NCI-H187 treated with DMSO at 0.1 percent for 48 hours (cell line): ENCODE data around the gene MGAT5.

Experiments used
- DNase-seq: peaks from one replicate; lab custom pipeline; 2025; lab: John Stamatoyannopoulos, UW

The MGAT5 gene

DNA sequence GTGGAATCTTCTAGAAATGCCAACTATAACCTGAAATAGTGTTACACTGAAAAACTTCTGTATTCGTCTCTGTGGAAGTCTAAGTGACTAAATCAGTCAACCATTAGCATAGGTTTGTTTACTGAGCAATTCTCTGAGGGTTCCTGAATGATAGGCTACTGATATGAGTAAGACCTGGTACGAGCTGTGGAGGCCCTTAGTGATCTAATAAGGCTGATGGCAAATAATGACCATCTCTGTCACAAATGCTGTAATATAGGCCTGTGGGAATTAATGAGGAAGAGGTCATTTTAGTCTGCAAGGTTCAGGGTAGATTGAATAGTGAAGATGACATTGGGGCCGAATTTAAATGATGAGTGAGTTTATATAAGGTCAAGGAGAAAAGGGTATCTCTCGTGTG, 82.5 kb downstream of the MGAT5 start:
- DNase-seq: no peak

DNA sequence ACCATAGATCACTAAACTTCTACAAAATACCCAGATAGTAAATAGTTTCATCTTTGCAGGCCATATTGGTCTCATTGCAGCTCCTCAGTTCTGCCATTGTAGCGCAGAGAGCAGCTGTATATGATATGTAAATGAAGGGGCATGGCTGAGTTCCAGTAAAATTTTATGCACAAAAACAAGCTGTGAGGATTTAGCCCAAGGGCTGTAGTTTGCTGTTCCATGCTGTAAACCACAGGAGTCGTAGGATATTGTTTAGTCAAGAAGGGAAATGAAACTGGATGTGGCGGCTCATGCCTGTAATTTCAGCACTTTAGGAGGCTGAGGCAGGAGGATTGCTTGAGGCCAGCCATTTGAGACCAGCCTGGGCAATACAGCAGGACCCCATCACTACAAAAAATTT, 83.0 kb downstream of the MGAT5 start:
- DNase-seq: no peak

DNA sequence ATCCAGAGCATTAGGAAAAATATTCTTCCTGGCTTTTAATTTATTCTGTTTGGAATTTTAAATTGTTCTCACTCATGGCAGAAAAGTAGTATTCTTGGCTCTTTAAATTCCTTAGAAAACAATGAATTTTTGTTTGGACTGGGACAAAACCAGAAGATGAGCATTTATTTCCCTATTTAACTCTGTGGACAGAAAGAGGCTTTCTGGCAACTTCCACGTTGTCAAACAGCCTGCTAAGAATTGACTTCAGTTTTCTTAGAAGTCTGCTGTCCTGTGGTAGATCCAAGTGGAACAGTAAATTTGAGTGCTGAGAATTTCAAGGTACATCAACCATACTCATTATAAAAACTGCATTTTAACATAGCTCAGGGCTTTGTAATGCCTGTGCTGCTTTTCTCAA, 83.8 kb downstream of the MGAT5 start:
- no peak for DNase-seq

DNA sequence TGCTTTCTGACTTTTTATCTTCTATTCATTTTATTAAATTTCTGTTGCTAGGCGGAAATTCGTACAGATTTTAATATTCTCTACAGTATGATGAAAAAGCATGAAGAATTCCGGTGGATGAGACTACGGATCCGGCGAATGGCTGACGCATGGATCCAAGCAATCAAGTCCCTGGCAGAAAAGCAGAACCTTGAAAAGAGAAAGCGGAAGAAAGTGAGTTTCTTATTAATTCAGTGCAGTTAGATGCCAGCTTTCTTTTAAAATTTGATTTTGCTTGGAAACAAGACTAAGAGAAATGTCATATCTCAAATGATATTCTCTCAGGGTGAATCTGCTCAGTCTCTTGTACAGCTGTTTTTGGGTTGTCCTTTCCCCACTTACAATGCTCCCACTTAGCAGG, 84.3 kb downstream of the MGAT5 start:
- DNase-seq: no peak

DNA sequence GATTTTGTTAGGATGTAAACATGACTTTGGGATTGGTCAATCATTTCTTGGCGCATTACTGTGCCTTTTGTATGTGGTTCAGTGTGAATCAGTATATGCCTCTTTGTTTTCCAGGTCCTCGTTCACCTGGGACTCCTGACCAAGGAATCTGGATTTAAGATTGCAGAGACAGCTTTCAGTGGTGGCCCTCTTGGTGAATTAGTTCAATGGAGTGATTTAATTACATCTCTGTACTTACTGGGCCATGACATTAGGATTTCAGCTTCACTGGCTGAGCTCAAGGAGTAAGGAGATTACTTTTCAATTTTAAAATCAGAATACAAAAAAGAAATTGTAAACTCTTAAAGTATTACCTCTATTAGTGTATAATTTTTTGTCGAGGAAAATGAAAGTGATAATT, 87.6 kb downstream of the MGAT5 start:
- no peak for DNase-seq

DNA sequence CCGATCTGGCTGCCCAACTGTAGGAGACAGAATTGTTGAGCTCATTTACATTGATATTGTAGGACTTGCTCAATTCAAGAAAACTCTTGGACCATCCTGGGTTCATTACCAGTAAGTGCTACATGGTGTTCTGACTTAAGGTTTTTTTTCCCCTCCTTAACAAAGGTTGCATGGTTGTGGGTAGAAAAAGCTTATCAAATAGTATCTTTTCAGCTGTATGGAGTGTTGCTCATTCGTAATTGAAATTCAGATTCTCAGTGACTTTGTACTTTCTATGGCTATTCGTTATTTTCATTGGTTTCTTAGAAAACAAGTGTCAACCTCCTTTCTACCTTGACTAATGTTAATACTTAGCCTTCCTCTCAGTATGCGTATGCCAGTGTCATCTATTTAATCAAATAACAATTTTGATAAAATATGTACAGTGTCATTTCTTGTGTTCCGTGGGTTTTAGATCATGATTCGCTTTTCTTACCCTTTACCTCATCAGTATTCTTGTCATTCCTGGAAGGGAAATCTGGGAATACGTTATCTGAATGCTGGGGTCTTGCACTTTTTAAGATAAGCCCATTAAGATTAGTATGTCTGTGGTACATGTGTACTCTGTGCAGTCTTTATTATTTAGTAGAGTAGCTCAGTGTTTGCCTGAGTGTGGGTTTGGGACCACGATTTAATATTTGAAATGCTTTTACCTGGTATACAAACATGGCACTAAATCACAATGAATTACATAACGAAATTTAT, 91.3 kb downstream of the MGAT5 start:
- no peak for DNase-seq

DNA sequence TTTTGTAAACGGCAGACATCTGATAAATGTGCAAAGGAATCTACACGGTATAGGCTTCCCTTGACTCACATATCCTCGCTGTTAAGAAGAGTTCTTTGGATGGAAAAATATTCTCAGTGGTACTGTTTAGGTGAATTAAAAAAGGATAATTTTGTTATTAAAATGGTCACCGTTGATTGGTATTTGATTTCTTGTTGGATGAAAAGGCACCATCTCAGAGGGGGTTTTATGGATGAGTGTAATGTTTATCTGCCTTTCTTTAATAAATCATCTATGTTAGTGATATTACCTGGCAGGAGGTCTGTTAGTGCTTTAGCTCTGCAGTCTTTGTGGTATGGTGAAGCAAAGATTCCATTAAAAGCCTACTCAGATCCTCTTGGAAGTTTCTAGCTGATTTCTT, 92.3 kb downstream of the MGAT5 start:
- DNase-seq: no peak

DNA sequence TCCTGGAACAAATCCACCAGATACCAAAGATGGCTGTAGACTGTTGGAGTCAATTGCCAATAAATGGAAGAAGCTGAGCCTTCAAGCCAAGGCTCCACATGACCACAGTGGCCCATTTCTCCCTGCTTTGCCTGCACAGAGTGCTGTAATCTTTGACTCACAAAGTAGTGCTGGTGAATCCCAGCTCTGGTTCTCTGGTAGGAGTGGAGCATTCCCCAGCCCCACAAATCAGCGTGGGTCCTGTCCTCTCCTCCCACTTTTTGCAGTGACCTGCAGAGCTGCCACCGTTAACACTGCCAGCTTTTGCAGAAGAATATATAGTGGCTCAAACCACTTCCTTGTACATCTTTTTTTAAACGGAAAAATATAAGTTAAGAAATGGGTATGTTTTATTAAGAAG, 93.9 kb downstream of the MGAT5 start:
- DNase-seq: no peak

DNA sequence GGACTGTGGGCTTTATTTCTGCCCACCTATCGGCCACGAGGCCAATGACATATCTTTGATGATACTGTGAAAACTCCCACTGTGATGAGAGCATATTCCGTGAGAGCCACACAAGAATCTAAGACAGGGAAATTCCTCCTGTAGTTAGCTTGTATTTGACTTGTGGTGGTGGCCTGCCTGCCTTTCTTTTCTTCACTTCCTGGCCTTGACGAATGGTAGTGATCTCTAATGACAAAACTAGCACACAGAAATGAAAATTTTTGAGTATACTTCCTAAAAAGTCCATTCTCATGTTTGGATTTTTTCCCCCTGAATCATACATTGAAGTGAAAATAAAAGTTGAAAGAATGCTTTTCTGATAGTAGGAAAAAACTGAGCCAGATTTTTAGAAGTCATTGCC, 94.4 kb downstream of the MGAT5 start:
- DNase-seq: no peak

DNA sequence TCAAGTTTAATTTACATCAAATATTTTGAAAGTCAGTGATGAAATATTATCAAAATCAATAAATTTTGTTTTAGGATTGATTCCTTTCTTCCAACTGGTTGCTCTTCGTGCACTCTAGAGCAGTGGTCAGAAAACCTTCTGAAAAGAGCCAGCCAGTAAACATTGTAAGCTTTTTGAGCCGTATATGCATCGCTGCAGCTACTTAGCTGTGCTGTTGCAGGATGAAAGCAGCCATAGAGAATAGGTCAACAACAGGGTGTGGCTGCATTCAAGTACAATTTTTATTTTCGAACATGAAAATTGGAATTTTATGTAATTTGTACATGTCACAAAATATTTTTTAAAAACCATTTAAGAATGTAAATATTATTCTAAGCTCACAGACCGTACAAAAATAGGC, 94.9 kb downstream of the MGAT5 start:
- DNase-seq: no peak

DNA sequence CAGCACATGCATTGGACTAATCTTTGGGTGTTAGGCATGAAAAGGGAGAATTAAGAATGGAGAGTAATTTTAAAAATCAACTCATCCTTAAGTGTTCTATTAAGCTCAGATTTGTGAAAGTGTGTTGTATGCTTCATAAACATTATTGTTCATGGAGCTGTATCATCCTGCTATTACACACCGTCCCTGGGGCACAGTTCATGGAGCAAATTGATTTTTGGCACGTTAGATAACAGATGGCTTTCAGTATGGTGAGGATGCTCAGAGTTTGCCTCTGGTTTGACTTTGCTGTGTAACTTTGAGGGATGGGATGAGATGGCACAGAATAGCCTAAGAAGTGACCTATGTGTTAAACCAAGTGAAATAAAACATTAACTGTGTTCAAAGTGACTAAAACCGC, 97.1 kb downstream of the MGAT5 start:
- no peak for DNase-seq

DNA sequence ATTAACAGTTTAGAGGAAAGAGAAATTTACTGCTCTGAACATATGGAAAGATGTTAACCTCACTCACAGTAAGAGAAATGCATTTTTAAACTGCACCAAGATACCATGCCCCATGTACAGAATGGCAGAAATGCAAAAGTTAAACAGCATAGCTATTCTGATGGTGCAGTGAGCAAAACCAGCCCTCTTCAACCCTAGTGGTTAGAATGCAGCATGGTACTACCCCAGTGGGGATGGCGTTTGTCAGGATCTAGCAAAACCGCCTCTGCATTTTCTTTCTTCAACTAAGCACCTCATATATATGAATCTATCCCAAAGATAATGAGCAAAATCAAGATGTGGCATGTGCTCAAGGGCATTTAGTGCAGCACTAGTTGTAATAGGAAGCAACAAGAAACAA, 98.0 kb downstream of the MGAT5 start:
- no peak for DNase-seq

DNA sequence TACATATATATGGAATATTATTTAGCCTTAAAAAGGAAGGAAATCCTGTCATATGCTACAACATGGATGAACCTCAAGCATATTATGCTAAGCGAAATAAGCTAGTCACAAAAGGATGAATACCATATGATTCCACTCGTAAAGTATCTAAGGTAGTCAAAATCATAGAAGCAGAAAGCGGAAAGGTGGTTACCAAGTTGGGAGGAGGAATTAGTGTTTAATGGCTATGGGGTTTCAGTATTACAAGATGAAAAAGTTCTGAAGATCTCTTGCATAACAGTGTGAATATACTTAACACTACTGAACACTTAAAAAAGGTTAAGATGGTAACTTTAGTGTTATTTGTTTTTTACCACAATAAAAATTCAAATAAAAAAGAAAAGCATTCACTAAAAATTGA, 99.0 kb downstream of the MGAT5 start:
- DNase-seq: no peak

DNA sequence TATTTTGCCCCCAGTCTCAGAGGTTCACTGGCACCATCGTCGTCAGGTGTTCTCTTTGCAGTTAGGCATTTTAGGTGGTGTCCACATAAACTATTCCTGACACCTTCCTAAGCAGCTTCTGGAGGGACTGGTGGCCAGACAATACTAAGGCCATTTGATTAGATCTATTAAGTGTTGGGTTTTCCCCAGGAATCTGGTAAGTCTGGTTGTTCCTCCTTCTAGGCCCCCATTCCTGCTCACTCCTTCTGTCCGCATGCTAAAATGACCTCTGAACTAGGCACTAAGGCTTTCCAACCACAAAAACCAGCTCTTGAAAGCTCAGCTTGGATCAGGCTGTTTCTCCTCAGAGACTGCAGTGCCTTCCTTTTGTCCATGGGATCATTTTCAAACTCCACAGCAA, 100.7 kb downstream of the MGAT5 start:
- DNase-seq: no peak

DNA sequence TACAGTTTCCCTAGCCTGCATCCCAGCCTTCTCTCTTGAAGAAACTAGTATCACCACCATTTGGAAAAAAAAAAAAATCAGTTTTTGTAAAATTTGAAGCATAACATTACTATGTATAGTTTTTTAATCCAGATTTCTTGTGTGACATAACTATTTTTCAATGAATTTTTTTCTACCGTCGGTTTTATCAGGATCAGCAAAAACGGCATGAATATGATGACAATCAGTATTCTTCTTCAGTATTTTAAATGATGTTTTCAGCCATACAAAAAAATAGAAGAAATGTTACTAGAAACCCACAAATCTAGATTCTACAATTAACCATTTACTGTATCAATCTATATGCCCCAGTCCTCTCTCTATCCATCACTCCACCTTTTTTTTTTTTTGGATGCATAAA, 103.9 kb downstream of the MGAT5 start:
- no peak for DNase-seq

DNA sequence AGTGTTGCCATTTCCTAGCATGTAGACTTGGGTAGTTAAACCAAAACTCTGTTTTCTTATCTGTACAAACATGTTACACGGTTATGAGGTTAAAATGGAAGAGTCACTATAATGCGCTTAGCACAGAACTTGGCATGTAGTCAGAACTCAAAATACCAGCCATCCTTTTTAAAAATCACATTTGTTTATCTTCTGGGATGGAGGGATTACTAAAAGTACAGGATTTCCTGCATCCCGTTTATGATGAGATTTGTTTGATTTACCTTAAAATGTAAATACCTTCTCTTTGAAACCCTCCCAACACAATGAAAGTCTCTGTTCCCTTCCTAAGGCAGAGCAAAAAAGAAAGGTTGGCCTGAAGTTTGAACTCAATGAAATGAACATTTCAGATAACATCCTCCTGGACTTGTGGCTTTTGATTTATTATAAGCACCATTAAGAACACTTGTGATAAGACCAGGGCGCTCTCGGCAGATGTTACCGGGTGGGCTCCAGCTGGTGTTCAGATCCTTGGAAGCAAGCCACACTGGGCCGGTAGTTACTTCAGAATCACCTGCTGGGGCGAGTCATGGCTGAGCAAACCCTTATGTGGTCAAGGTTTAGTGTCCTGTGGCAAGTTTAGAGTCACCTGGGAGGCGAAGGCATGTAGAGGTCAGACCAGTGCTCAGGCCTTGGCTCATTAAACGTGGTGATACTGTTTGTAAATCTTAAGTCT, 105.7 kb downstream of the MGAT5 start:
- DNase-seq: peak; percentile 14

DNA sequence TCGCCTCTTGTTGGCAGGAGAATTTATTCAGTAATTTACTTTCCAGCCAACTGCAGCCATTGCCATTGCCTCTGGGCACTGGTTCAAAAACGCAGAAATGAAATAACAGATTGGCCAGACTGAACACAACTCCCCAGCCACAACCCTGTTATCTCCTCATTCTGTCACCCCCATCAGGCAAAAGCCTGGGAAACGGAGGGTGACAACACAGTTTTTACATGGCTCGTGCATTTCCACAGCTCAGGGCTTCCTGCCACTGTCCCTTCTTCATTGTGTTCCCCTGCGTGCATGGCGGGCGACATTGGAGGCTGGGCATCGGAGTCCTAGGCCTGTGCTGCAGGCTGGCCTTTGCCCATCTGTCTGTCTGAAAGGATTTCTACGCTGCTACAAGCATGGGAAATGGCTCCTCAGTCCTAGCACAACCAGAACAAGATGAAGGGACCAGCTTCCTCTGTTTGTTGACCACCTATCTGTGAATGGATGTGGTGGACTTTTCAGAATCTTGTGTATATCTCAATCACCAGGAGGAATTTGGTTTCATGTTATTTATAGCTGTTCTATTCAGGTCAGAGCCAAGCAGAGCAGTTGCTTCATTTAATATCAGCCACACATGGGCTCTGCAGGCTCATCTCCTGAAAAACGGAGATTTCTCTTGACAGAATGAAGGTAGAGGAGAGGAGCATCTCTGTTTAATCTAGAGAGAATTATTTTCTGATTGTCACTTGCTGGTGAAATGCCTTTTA, 107.0 kb downstream of the MGAT5 start:
- no peak for DNase-seq

DNA sequence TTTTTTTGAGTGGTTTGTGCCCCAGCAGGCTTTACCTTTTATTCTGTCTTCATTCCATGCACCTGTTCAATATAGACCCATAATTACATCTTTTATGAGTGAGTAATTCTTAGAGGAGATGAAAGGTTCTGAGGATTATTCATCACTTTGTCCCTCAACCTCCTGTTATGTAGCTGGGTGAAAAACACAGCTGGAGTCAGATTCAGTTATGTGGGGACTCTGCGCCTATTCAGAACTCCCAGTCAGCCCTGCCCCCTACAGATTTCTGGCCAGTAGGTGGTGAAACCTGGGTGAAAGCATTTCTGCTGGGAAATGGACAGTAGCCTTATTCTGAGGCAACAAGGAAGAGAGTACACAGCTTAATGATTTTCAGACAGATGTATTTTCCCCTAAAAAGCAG, 107.8 kb downstream of the MGAT5 start:
- DNase-seq: no peak

DNA sequence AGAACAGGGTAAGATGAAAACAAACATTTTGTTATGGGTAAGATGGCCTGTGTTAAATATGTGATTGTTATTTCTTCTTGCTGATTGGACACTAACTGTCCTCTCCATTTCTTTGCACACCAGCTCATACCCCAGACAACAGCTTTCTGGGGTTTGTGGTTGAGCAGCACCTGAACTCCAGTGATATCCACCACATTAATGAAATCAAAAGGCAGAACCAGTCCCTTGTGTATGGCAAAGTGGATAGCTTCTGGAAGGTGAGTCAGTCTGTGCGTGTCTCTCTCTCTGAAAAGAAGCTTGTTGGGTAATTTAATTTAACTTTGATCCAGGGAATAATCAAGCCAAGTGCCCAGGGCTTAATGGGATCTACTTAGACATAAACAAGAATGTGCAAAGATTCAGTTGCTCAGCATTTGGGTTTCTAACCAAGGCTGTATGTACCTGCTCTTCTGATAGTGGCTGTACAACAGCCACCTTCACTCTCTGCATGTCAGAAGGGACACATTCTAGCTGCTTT, 108.3 kb downstream of the MGAT5 start:
- no peak for DNase-seq

DNA sequence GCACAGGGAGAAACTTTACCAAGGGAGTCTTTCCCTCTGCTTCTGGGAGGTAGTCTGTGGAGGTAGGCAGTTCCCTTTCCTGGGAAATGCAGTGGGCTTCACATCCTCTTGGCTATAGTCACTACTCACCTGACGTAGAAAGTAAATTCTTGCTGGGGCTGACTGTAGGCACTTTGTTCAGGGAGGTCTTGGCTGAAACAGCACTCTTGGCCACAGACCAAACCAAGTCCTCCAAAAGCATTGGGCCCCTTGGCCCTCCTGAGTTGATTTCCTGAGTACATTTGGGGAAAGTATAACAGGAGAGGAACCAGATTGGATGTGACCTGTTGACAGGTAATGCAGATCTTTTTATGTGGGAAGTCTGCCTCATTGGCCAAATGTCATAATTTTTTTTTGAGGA, 108.9 kb downstream of the MGAT5 start:
- DNase-seq: no peak

DNA sequence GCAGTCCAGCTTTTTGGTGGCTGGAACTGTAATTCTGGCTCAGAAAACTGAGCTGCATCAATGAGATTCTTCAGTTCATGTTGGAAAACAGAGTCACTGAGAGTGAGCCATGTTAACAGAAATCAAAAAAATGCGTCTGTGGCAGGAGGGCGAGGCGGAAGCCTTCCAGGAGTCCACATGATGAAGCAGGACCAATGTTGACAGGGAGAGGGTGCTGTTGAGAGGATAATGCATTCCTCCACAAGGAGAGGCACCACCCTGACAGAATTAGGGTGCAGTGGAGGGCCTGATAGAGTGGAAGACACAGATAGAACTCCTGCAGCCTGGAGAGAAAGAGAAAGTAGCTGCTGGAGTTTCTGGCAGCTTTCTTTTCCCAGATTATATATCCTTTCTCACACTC, 111.5 kb downstream of the MGAT5 start:
- DNase-seq: no peak

DNA sequence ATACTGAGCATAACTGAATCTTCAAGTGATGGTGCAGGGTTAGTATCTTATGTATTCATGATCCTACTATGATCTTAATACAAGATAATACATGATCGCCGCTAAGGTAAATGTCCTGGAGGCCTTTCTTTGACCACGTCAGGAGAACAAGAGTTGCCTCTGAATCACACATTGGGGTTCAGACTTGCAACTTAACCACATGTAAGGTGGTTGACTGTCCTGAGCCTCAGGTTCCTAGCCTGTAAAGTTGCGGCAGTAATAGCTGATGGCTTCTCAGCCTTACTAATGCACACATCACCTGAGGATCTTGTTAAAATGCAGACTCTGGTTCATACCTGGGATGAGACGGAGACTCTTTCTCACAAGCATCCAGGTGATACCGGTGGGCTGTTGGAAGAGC, 112.5 kb downstream of the MGAT5 start:
- no peak for DNase-seq

DNA sequence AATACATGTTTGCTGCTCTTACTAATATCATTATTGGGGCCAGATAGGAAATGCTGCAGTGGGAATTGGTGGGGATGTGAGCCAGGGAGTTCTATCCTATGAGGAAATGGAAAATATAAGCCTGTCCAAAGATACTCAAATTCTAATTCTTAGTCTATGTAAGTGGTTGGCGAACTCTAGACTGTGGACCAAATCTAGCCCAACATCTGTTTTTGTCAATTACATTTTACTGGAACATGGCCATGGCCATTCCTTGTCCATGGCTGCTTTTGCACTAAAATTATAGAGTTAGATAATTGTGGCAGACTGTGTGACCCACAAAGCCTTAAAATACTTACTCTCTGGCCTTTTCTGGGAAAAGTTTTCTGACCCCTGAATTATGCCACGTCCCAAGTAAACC, 113.3 kb downstream of the MGAT5 start:
- DNase-seq: no peak
